NCI-H2171 treated with DMSO at 0.1 percent for 48 hours (cell line): Measurements from ENCODE around the gene COL8A2.

Source experiments
- DNase-seq: peaks from one replicate; lab custom pipeline; 2025; lab: John Stamatoyannopoulos, UW

The COL8A2 gene

GRCh38 chr1:36088577-36089392 is 36.2 kb downstream of the COL8A2 start, which contains the start of gene ADPRS:
Gene ADPRS, plus strand, starts transcription at chr1:36088892. Its CDS starts 13 bp downstream, at chr1:36088905.
- DNase-seq, result peak; percentile 88

GRCh38 chr1:36088265-36088576 is 36.8 kb downstream of the COL8A2 start:
- no peak for DNase-seq

GRCh38 chr1:36087233-36088123 is 37.5 kb downstream of the COL8A2 start:
- no peak for DNase-seq

- no peak for DNase-seq
Observed at GRCh38 chr1:36086529-36087232, 38.3 kb downstream of the COL8A2 start.

GRCh38 chr1:36085686-36086526 is 39.1 kb downstream of the COL8A2 start:
- no peak for DNase-seq

GRCh38 chr1:36085126-36085525 is 39.9 kb downstream of the COL8A2 start:
- no peak for DNase-seq

- no peak for DNase-seq
Observed at GRCh38 chr1:36084497-36085115, 40.4 kb downstream of the COL8A2 start.

- peak; percentile 78 for DNase-seq
Observed at GRCh38 chr1:36083635-36084496, 41.2 kb downstream of the COL8A2 start, which contains the start of gene TEKT2. Gene TEKT2, plus strand, starts transcription at chr1:36084094. Its CDS starts 828 bp downstream, at chr1:36084922.

- no peak for DNase-seq
Observed at GRCh38 chr1:36083219-36083618, 41.8 kb downstream of the COL8A2 start.

GRCh38 chr1:36081926-36082485 is 43.0 kb downstream of the COL8A2 start:
- peak; percentile 30 for DNase-seq

GRCh38 chr1:36080801-36081200 is 44.2 kb downstream of the COL8A2 start:
- DNase-seq, result no peak

- no peak for DNase-seq
Observed at GRCh38 chr1:36080236-36080635, 44.8 kb downstream of the COL8A2 start.

- no peak for DNase-seq
Observed at GRCh38 chr1:36076979-36077573, 47.9 kb downstream of the COL8A2 start.

GRCh38 chr1:36070349-36070748 is 54.7 kb downstream of the COL8A2 start:
- DNase-seq, result peak; percentile 84

- DNase-seq, result no peak
Observed at GRCh38 chr1:36068866-36069265, 56.2 kb downstream of the COL8A2 start.

- DNase-seq, result no peak
Observed at GRCh38 chr1:36067871-36068270, 57.2 kb downstream of the COL8A2 start.

- DNase-seq, result no peak
Observed at GRCh38 chr1:36062315-36062714, 62.7 kb downstream of the COL8A2 start.

- DNase-seq, result no peak
Observed at GRCh38 chr1:36055706-36056105, 69.3 kb downstream of the COL8A2 start.

GRCh38 chr1:36053978-36054377 is 71.0 kb downstream of the COL8A2 start:
- DNase-seq, result no peak
